B cell (primary cell): ENCODE measurements around the gene FARP1. TPM values are rescaled to one million over a fixed set of nuclear protein-coding genes. Genes with fewer than 3 reads are reported as not detected.

ENCODE experiments used
- ATAC-seq: fragments of 200-7000 bp; cut with Tn5 transposase; one replicate; pipeline ENCODE4 v1.10.0; 2021; ENCODE audit warnings: low read depth, mild to moderate bottlenecking, moderate number of reproducible peaks, moderate library complexity
- CTCF ChIA-PET: fragments of 350-600 bp; sonication (Branson Sonifier 250); formaldehyde crosslinking; loops from one replicate; lab custom pipeline; 2021; ENCODE audit warnings: antibody characterized with exemption, inconsistent platforms; lab: Charles Lee
- POLR2A ChIA-PET: fragments of 350-600 bp; sonication (Branson Sonifier 250); formaldehyde crosslinking; loops from one replicate; lab custom pipeline; 2021; ENCODE audit warnings: antibody characterized with exemption; lab: Charles Lee
- DNase-seq: peaks from one replicate; pipeline ENCODE4 v3.0.0; 2013
- H2AFZ ChIP-seq: 2 replicates; pipeline ENCODE4 v1.6.1; 2012; ENCODE audit warnings: mild to moderate bottlenecking, low read depth, low read length; ENCODE audit not compliant: insufficient read depth, poor library complexity, severe bottlenecking
- H3K27ac ChIP-seq, 2 donors: 1 replicate in 1 of 2; 2 replicates in 1 of 2; pipeline ENCODE4 v1.5.1; 2012 to 2013; ENCODE audit warnings: low read length in 2 of 2, mild to moderate bottlenecking in 2 of 2, moderate library complexity in 1 of 2
- H3K27me3 ChIP-seq, 4 experiments: fragments of 200-600 bp in 1 of 4; sonication (generic) in 1 of 4; replicated peaks in 1 of 4; 1 replicate in 2 of 4; 2 replicates in 2 of 4; pipeline versions ENCODE4 v1.6.1 to v1.7.0; 2013 to 2016; ENCODE audit warnings: low read length in 3 of 4, mild to moderate bottlenecking in 2 of 4, mixed read lengths in 1 of 4, moderate library complexity in 1 of 4; ENCODE audit not compliant: insufficient read depth in 4 of 4, control insufficient read depth in 3 of 4; ENCODE audit errors: control extremely low read depth in 1 of 4
- H3K36me3 ChIP-seq, 2 experiments: replicated peaks in 1 of 2; 1 replicate in 1 of 2; 2 replicates in 1 of 2; pipeline versions ENCODE4 v1.6.1 to v1.7.1; 2013; ENCODE audit warnings: low read length in 1 of 2; ENCODE audit not compliant: insufficient read depth in 2 of 2, control insufficient read depth in 1 of 2; ENCODE audit errors: control extremely low read depth in 1 of 2, extremely low read depth in 1 of 2
- H3K4me1 ChIP-seq, 2 donors: fragments of 200-600 bp in 1 of 2; sonication (generic) in 1 of 2; 1 replicate in 1 of 2; 2 replicates in 1 of 2; pipeline versions ENCODE4 v1.5.1 to v1.6.1; 2013 to 2017; ENCODE audit warnings: low read length in 2 of 2; ENCODE audit not compliant: control insufficient read depth in 2 of 2, insufficient read depth in 2 of 2
- H3K4me2 ChIP-seq: replicated peaks from 2 replicates; pipeline ENCODE3; 2012; ENCODE audit warnings: mild to moderate bottlenecking, low read depth, low read length; ENCODE audit not compliant: poor library complexity, severe bottlenecking
- H3K4me3 ChIP-seq, 5 experiments: fragments of 200-600 bp in 1 of 5; sonication (generic) in 1 of 5; 1 replicate in 3 of 5; 2 replicates in 2 of 5; pipeline versions ENCODE4 v1.5.1 to v1.7.0; 2011 to 2016; ENCODE audit warnings: low read length in 4 of 5, mild to moderate bottlenecking in 4 of 5, low read depth in 2 of 5, control low read depth in 1 of 5, moderate library complexity in 1 of 5; ENCODE audit not compliant: insufficient read depth in 1 of 5; ENCODE audit errors: control extremely low read depth in 1 of 5, extremely low read depth in 1 of 5
- H3K79me2 ChIP-seq: fragments of 200-600 bp; sonication (generic); one replicate; pipeline ENCODE4 v1.6.0; 2016; ENCODE audit warnings: low read length; ENCODE audit not compliant: control insufficient read depth, insufficient read depth
- H3K9ac ChIP-seq: fragments of 200-600 bp; sonication (generic); 2 replicates; pipeline ENCODE4 v1.6.1; 2017; ENCODE audit warnings: mild to moderate bottlenecking, low read length, moderate library complexity
- H3K9me3 ChIP-seq, 3 donors: one replicate each; pipeline versions ENCODE4 v1.6.1 to v1.7.1; 2013; ENCODE audit warnings: low read length in 2 of 3; ENCODE audit not compliant: control insufficient read depth in 2 of 3, insufficient read depth in 1 of 3; ENCODE audit errors: control extremely low read depth in 1 of 3
- H4K20me1 ChIP-seq: 2 replicates; pipeline ENCODE4 v1.6.0; 2012; ENCODE audit warnings: mild to moderate bottlenecking, low read length; ENCODE audit not compliant: insufficient read depth, control insufficient read depth, poor library complexity, severe bottlenecking
- H3K27ac Mint-ChIP-seq: one replicate; pipeline ENCODE4 v1.8.0; 2021; ENCODE audit warnings: mixed read lengths
- H3K27me3 Mint-ChIP-seq: one replicate; pipeline ENCODE4 v1.8.0; 2021; ENCODE audit warnings: mixed read lengths
- H3K4me1 Mint-ChIP-seq: one replicate; pipeline ENCODE4 v1.8.0; 2021; ENCODE audit warnings: mixed read lengths
- H3K4me3 Mint-ChIP-seq: one replicate; pipeline ENCODE4 v1.8.0; 2021; ENCODE audit warnings: mixed read lengths
- H3K9me3 Mint-ChIP-seq: one replicate; pipeline ENCODE4 v1.8.0; 2022; ENCODE audit warnings: mixed read lengths; ENCODE audit not compliant: insufficient read depth
- EZH2 ChIP-seq: IDR thresholded peaks from 2 replicates; pipeline ENCODE4 v1.6.1; 2012; ENCODE audit warnings: borderline replicate concordance, low read depth, mild to moderate bottlenecking, moderate library complexity, low read length; ENCODE audit not compliant: insufficient read depth, poor library complexity, severe bottlenecking
- WGBS: methylation state at CpG from one replicate; pipeline ENCODE4 v1.1.5; 2013; ENCODE audit warnings: missing lambda C conversion rate; ENCODE audit not compliant: insufficient coverage; 5-methylcytosine and 5-hydroxymethylcytosine counted together
- intact Hi-C: fragments of 100-400 bp; cut with micrococcal nuclease; formaldehyde crosslinking; loops from one replicate; pipeline ENCODE4 v1.10.0; 2022
- polyA plus RNA-seq: library from polyadenylated mRNA; depleted of rRNA; stranded (reverse); fragments of >200 nt; gene quantifications from 2 replicates; pipeline ENCODE4 v1.2.3, GENCODE V29; 2012
- total RNA-seq, 2 donors: library from RNA; stranded (reverse); fragments of 120-200 nt in 1 of 2; gene quantifications; 1 replicate in 1 of 2; 2 replicates in 1 of 2; pipeline versions ENCODE4 v1.2.3 to v1.2.4, GENCODE V29; 2013 to 2022
- TF ChIP-seq, protein P1 (sequence below): fragments of 200-600 bp; IDR thresholded peaks from one replicate; pipeline ENCODE4 v1.8.0; 2022; ENCODE audit warnings: antibody characterized with exemption, mild to moderate bottlenecking

The FARP1 gene
- total and polyA plus RNA-seq, 2 donors (not counting 1 experiment from before 2014, with no cell fraction given), result 0.15 to 1.5 TPM

- Mint-ChIP-seq H3K4me3 (peak overlapping the region; percentile 42), H3K4me1 (peaks cover 57% of the 10 kb centered on the region), H3K27me3 (no peaks in the 10 kb centered on the region), H3K9me3 (no peaks in the 10 kb centered on the region), H3K27ac (peak overlapping the region; percentile 76)
- DNase-seq (no peak), ATAC-seq (peak; percentile 13)
- Histone ChIP-seq H3K27me3 (no peaks in the 10 kb centered on the region), H3K4me3 (no peak overlapping the region), H3K79me2 (peaks cover 88% of the 10 kb centered on the region), H3K4me2 (peak overlapping the region; percentile 36), H3K9me3 (peaks cover 0 to 4% (median 0%) of the 10 kb centered on the region in 3 donors), H3K9ac (no peak overlapping the region), H3K27ac (no peak overlapping the region), H3K36me3 (peaks cover 0 to 31% of the 10 kb centered on the region in 2 experiments), H3K4me1 (peaks cover 38 to 48% of the 10 kb centered on the region in 2 donors), H2AFZ (no peak overlapping the region), H4K20me1 (peaks cover 94% of the 10 kb centered on the region)
- TF ChIP-seq, protein P1, sequence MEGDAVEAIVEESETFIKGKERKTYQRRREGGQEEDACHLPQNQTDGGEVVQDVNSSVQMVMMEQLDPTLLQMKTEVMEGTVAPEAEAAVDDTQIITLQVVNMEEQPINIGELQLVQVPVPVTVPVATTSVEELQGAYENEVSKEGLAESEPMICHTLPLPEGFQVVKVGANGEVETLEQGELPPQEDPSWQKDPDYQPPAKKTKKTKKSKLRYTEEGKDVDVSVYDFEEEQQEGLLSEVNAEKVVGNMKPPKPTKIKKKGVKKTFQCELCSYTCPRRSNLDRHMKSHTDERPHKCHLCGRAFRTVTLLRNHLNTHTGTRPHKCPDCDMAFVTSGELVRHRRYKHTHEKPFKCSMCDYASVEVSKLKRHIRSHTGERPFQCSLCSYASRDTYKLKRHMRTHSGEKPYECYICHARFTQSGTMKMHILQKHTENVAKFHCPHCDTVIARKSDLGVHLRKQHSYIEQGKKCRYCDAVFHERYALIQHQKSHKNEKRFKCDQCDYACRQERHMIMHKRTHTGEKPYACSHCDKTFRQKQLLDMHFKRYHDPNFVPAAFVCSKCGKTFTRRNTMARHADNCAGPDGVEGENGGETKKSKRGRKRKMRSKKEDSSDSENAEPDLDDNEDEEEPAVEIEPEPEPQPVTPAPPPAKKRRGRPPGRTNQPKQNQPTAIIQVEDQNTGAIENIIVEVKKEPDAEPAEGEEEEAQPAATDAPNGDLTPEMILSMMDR, result no peak
- TF ChIP-seq EZH2, result no peak
- intact Hi-C loops, result no loop called here
- 64% methylated on average over 16 of the region's 16 CpGs for WGBS
- ChIA-PET POLR2A (interaction anchor here (0.6 kb wide), 1 partner anchor 91 kb away, joined by 7 read pairs; no protein-coding TSS in a partner anchor), CTCF (interaction anchor here (1.7 kb wide), 1 partner anchor 175 kb away, joined by 3 read pairs; no protein-coding TSS in a partner anchor)
These were observed 335.6 kb downstream of the FARP1 start for GRCh38 chr13:98478189-98479129.
